Neural cell (in vitro differentiated cells): ENCODE results near the gene APBB1IP.

Experiments
- EP300 ChIP-seq: fragments of 450-650 bp; conservative IDR thresholded peaks from 2 replicates; pipeline ENCODE4 v1.6.1; 2014; ENCODE audit warnings: antibody characterized with exemption, mild to moderate bottlenecking, moderate library complexity; ENCODE audit not compliant: poor library complexity, severe bottlenecking
- EZH2 ChIP-seq: fragments of 200-600, 300-800 bp; shearing (Covaris generic), sonication (generic); IDR thresholded peaks from 2 replicates; pipeline ENCODE4 v1.6.1; 2014; ENCODE audit warnings: antibody characterized with exemption, low read length, borderline replicate concordance, mild to moderate bottlenecking; ENCODE audit not compliant: insufficient read depth, poor library complexity, severe bottlenecking
- MXI1 ChIP-seq: fragments of 450-650 bp; conservative IDR thresholded peaks from 2 replicates; pipeline ENCODE4 v1.6.1; 2014; ENCODE audit warnings: antibody characterized with exemption, mild to moderate bottlenecking; ENCODE audit not compliant: poor library complexity, severe bottlenecking
- POLR2AphosphoS5 ChIP-seq: IDR thresholded peaks from 2 replicates; pipeline ENCODE4 v1.6.1; 2012
- RAD21 ChIP-seq: fragments of 450-650 bp; conservative IDR thresholded peaks from 2 replicates; pipeline ENCODE4 v1.6.1; 2014; ENCODE audit warnings: antibody characterized with exemption, mild to moderate bottlenecking, moderate library complexity
- TF ChIP-seq, protein P1 (sequence below): fragments of 450-650 bp; IDR thresholded peaks from 2 replicates; pipeline ENCODE4 v1.5.1; 2014; ENCODE audit warnings: antibody characterized with exemption, mild to moderate bottlenecking, moderate library complexity; ENCODE audit not compliant: poor library complexity, severe bottlenecking
- TF ChIP-seq, protein P2 (sequence below): IDR thresholded peaks from 2 replicates; pipeline ENCODE4 v1.6.1; 2012; ENCODE audit warnings: borderline replicate concordance

DNA sequence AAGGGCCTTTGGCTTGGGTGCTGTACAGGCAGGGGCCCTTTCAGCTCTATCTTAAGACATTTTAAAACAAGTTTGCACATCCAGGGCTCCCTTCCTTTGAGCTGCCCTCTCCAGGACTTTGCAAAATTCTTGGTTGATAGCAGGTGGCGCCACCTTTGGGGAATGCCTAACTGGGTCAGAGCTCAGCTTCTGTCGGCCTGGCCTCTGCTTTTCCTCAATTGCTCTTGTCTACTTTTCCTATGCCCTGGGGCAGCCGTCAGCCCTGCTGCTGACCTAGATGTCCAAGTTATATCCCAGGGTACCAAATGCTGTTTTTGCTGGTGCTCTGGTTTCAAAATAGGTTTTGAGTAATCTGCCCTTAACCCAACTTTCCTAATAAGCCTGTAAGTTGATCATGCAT is 65.8 kb downstream of the APBB1IP start:
- TF ChIP-seq, protein P1, sequence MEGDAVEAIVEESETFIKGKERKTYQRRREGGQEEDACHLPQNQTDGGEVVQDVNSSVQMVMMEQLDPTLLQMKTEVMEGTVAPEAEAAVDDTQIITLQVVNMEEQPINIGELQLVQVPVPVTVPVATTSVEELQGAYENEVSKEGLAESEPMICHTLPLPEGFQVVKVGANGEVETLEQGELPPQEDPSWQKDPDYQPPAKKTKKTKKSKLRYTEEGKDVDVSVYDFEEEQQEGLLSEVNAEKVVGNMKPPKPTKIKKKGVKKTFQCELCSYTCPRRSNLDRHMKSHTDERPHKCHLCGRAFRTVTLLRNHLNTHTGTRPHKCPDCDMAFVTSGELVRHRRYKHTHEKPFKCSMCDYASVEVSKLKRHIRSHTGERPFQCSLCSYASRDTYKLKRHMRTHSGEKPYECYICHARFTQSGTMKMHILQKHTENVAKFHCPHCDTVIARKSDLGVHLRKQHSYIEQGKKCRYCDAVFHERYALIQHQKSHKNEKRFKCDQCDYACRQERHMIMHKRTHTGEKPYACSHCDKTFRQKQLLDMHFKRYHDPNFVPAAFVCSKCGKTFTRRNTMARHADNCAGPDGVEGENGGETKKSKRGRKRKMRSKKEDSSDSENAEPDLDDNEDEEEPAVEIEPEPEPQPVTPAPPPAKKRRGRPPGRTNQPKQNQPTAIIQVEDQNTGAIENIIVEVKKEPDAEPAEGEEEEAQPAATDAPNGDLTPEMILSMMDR: no peak
- no peak for TF ChIP-seq POLR2AphosphoS5
- TF ChIP-seq, protein P2, sequence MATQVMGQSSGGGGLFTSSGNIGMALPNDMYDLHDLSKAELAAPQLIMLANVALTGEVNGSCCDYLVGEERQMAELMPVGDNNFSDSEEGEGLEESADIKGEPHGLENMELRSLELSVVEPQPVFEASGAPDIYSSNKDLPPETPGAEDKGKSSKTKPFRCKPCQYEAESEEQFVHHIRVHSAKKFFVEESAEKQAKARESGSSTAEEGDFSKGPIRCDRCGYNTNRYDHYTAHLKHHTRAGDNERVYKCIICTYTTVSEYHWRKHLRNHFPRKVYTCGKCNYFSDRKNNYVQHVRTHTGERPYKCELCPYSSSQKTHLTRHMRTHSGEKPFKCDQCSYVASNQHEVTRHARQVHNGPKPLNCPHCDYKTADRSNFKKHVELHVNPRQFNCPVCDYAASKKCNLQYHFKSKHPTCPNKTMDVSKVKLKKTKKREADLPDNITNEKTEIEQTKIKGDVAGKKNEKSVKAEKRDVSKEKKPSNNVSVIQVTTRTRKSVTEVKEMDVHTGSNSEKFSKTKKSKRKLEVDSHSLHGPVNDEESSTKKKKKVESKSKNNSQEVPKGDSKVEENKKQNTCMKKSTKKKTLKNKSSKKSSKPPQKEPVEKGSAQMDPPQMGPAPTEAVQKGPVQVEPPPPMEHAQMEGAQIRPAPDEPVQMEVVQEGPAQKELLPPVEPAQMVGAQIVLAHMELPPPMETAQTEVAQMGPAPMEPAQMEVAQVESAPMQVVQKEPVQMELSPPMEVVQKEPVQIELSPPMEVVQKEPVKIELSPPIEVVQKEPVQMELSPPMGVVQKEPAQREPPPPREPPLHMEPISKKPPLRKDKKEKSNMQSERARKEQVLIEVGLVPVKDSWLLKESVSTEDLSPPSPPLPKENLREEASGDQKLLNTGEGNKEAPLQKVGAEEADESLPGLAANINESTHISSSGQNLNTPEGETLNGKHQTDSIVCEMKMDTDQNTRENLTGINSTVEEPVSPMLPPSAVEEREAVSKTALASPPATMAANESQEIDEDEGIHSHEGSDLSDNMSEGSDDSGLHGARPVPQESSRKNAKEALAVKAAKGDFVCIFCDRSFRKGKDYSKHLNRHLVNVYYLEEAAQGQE: no peak
- TF ChIP-seq MXI1: no peak
- no peak for TF ChIP-seq EZH2
- no peak for TF ChIP-seq EP300
- TF ChIP-seq RAD21: no peak
